NK-92 treated with Interleukin-12 subunit alpha and Interleukin-12 subunit beta, amount 100 ng/mL, for 24 hours (cell line): ENCODE results near the gene GADD45GIP1.

ENCODE experiments used
- DNase-seq: peaks from one replicate; lab custom pipeline; 2025; lab: John Stamatoyannopoulos, UW

Gene GADD45GIP1

GRCh38 chr19:12956446-12957388 is at the start of gene GADD45GIP1:
Gene GADD45GIP1, minus strand, starts transcription at chr19:12957223. Its CDS starts 11 bp downstream, at chr19:12957212.
- peak; percentile 64 for DNase-seq

GRCh38 chr19:13005861-13006370 is 48.9 kb upstream of the GADD45GIP1 start:
- DNase-seq, result no peak

- DNase-seq, result no peak
These were observed 48.2 kb upstream of the GADD45GIP1 start for GRCh38 chr19:13005253-13005652.

GRCh38 chr19:13004273-13004672 is 47.2 kb upstream of the GADD45GIP1 start:
- no peak for DNase-seq

- no peak for DNase-seq
These were observed 46.1 kb upstream of the GADD45GIP1 start for GRCh38 chr19:13003081-13003480.

GRCh38 chr19:13002166-13002898 is 45.3 kb upstream of the GADD45GIP1 start:
- no peak for DNase-seq

GRCh38 chr19:13001502-13002165 is 44.6 kb upstream of the GADD45GIP1 start:
- no peak for DNase-seq

- no peak for DNase-seq
These were observed 44.1 kb upstream of the GADD45GIP1 start for GRCh38 chr19:13001166-13001501.

GRCh38 chr19:12997967-12998940 is 41.2 kb upstream of the GADD45GIP1 start:
- no peak for DNase-seq

- DNase-seq, result no peak
These were observed 40.4 kb upstream of the GADD45GIP1 start for GRCh38 chr19:12997179-12997966.

GRCh38 chr19:12996406-12997094 is 39.5 kb upstream of the GADD45GIP1 start:
- DNase-seq, result no peak

- DNase-seq, result no peak
These were observed 38.8 kb upstream of the GADD45GIP1 start for GRCh38 chr19:12995596-12996405.

GRCh38 chr19:12994701-12995595 is 37.9 kb upstream of the GADD45GIP1 start, which contains the start of gene NFIX:
Gene NFIX, plus strand, starts transcription at chr19:12995475. Its CDS starts 363 bp downstream, at chr19:12995838.
- DNase-seq, result no peak

- no peak for DNase-seq
These were observed 36.5 kb upstream of the GADD45GIP1 start for GRCh38 chr19:12993562-12993961.

GRCh38 chr19:12992729-12993128 is 35.7 kb upstream of the GADD45GIP1 start:
- no peak for DNase-seq

- no peak for DNase-seq
These were observed 34.3 kb upstream of the GADD45GIP1 start for GRCh38 chr19:12991296-12991695.

GRCh38 chr19:12990853-12991252 is 33.8 kb upstream of the GADD45GIP1 start:
- no peak for DNase-seq

- DNase-seq, result no peak
These were observed 33.4 kb upstream of the GADD45GIP1 start for GRCh38 chr19:12990431-12990830.
